Urothelium cell line (cell line): Measurements from ENCODE around the gene GNG11.

Experiments used
- DNase-seq: peaks from one replicate; pipeline ENCODE4 v3.0.0; 2011; ENCODE audit warnings: low spot score, mixed read lengths
- FAIRE-seq: peaks from 2 replicates; lab custom pipeline; 2011; peaks lifted over from hg19 to GRCh38; lab: Jason Lieb, UNC

The GNG11 gene

GRCh38 chr7:93921607-93922566, at the start of gene GNG11:
Gene GNG11 (plus strand): TSS chr7:93921735. CDS start chr7:93922138, 403 bp downstream.
- FAIRE-seq = peak; percentile 79

GRCh38 chr7:93873998-93874574, 47.4 kb upstream of the GNG11 start:
- DNase-seq = no peak
- no peak for FAIRE-seq

More at GRCh38 chr7:93921607-93922566, at the start of gene GNG11:
- peak; percentile 78 for DNase-seq

- FAIRE-seq = no peak
- DNase-seq = no peak
Observed at GRCh38 chr7:93877742-93878141, 43.8 kb upstream of the GNG11 start.

- DNase-seq = no peak
- no peak for FAIRE-seq
Observed at GRCh38 chr7:93879356-93879755, 42.2 kb upstream of the GNG11 start.

GRCh38 chr7:93882468-93882867, 39.1 kb upstream of the GNG11 start:
- FAIRE-seq (no peak), DNase-seq (no peak)

GRCh38 chr7:93883078-93883916, 38.2 kb upstream of the GNG11 start:
- DNase-seq (no peak), FAIRE-seq (no peak)

GRCh38 chr7:93883917-93884345, 37.6 kb upstream of the GNG11 start:
- no peak for DNase-seq
- no peak for FAIRE-seq

GRCh38 chr7:93884541-93884940, 37.0 kb upstream of the GNG11 start:
- no peak for FAIRE-seq
- no peak for DNase-seq

- FAIRE-seq = no peak
Observed at GRCh38 chr7:93889261-93889660, 32.3 kb upstream of the GNG11 start.

GRCh38 chr7:93890041-93890463, 31.5 kb upstream of the GNG11 start:
- no peak for DNase-seq

More at GRCh38 chr7:93889261-93889660, 32.3 kb upstream of the GNG11 start:
- no peak for DNase-seq

GRCh38 chr7:93890464-93891068, 31.0 kb upstream of the GNG11 start, which contains the start of gene TFPI2:
Gene TFPI2 (minus strand): TSS chr7:93890753. CDS start chr7:93890678, 75 bp downstream.
- FAIRE-seq = no peak

More at GRCh38 chr7:93890041-93890463, 31.5 kb upstream of the GNG11 start:
- no peak for FAIRE-seq

GRCh38 chr7:93894426-93894825, 27.1 kb upstream of the GNG11 start:
- no peak for DNase-seq
- FAIRE-seq = no peak

More at GRCh38 chr7:93890464-93891068, 31.0 kb upstream of the GNG11 start, which contains the start of gene TFPI2:
- DNase-seq = no peak

GRCh38 chr7:93894966-93895640, 26.4 kb upstream of the GNG11 start:
- FAIRE-seq (no peak), DNase-seq (no peak)

- FAIRE-seq (no peak), DNase-seq (no peak)
Observed at GRCh38 chr7:93895859-93896600, 25.5 kb upstream of the GNG11 start.

- no peak for DNase-seq
- no peak for FAIRE-seq
Observed at GRCh38 chr7:93897680-93898079, 23.9 kb upstream of the GNG11 start.

- peak; percentile 55 for DNase-seq
- peak; percentile 23 for FAIRE-seq
Observed at GRCh38 chr7:93902777-93903423, 18.6 kb upstream of the GNG11 start.

- no peak for FAIRE-seq
Observed at GRCh38 chr7:93906267-93906666, 15.3 kb upstream of the GNG11 start, which contains the start of gene GNGT1. Gene GNGT1 (plus strand): TSS chr7:93906567. CDS start chr7:93906747, 180 bp downstream.

More at GRCh38 chr7:93906267-93906666, 15.3 kb upstream of the GNG11 start, which contains the start of gene GNGT1:
- no peak for DNase-seq
